Measurements from ENCODE around the gene C3orf22. TPM values are rescaled to one million over a fixed set of nuclear protein-coding genes. Genes with fewer than 3 reads are reported as not detected.

C3orf22 gene
- total RNA-seq, 3 donors from 2014 or later (not counting 1 experiment from before 2014, with no cell fraction given) = not detected

- Histone ChIP-seq H3K9me3 (ENCODE audit: control insufficient read depth, insufficient read depth, low read length) (no peaks in the 10 kb centered on the region), H3K36me3 (ENCODE audit: control insufficient read depth, insufficient read depth, low read length) (no peaks in the 10 kb centered on the region), H3K27me3 (ENCODE audit: control insufficient read depth, insufficient read depth, low read length) (no peaks in the 10 kb centered on the region), H3K4me1 (ENCODE audit: control insufficient read depth, insufficient read depth, low read length) (no peaks in the 10 kb centered on the region), H3K4me3 (ENCODE audit: low read length) (no peak overlapping the region), H3K27ac (ENCODE audit: low read length) (no peak overlapping the region)
- no peak for DNase-seq
- no peak for ATAC-seq
- H3K4me1 Mint-ChIP-seq = no peaks in the 10 kb centered on the region
- intact Hi-C loops (cut with micrococcal nuclease) = no loop called here
- H3K4me3 Mint-ChIP-seq = no peak overlapping the region
- no peaks in the 10 kb centered on the region for H3K9me3 Mint-ChIP-seq
- peaks cover 11 to 25% of the 10 kb centered on the region in 2 donors for H3K27me3 Mint-ChIP-seq (ENCODE audit: low read depth in 2 of 2)
- H3K27ac Mint-ChIP-seq = no peak overlapping the region
- H3K36me3 Mint-ChIP-seq = no peaks in the 10 kb centered on the region
- 84% methylated on average over 4 of the region's 4 CpGs for WGBS (ENCODE audit: insufficient coverage)
- no peak for TF ChIP-seq CTCF (IDR thresholded peaks at IDR 0.05)
These were observed 23.6 kb upstream of the C3orf22 start for GRCh38 chr3:126582311-126582710.

- DNase-seq (no peak), ATAC-seq (no peak)
- Mint-ChIP-seq H3K9me3 (no peaks in the 10 kb centered on the region), H3K4me3 (no peak overlapping the region), H3K36me3 (no peaks in the 10 kb centered on the region), H3K27ac (no peak overlapping the region), H3K4me1 (no peaks in the 10 kb centered on the region), H3K27me3 (ENCODE audit: low read depth in 2 of 2) (peaks cover 11 to 18% of the 10 kb centered on the region in 2 donors)
- Histone ChIP-seq H3K4me1 (ENCODE audit: control insufficient read depth, insufficient read depth, low read length) (no peaks in the 10 kb centered on the region), H3K4me3 (ENCODE audit: low read length) (no peak overlapping the region), H3K36me3 (ENCODE audit: control insufficient read depth, insufficient read depth, low read length) (no peaks in the 10 kb centered on the region), H3K9me3 (ENCODE audit: control insufficient read depth, insufficient read depth, low read length) (no peaks in the 10 kb centered on the region), H3K27me3 (ENCODE audit: control insufficient read depth, insufficient read depth, low read length) (no peaks in the 10 kb centered on the region), H3K27ac (ENCODE audit: low read length) (no peak overlapping the region)
- 83% methylated on average over 1 of the region's 2 CpGs for WGBS (ENCODE audit: insufficient coverage)
- intact Hi-C loops (cut with micrococcal nuclease) = no loop called here
- TF ChIP-seq CTCF (IDR thresholded peaks at IDR 0.05) = no peak
These were observed 22.8 kb upstream of the C3orf22 start for GRCh38 chr3:126581569-126581968.

- intact Hi-C loops (cut with micrococcal nuclease) = no loop called here
- WGBS (ENCODE audit: insufficient coverage) = 94% methylated on average over 4 of the region's 5 CpGs
- no peaks in the 10 kb centered on the region for H3K4me1 ChIP-seq (ENCODE audit: control insufficient read depth, insufficient read depth, low read length)
- no peaks in the 10 kb centered on the region for H3K36me3 ChIP-seq (ENCODE audit: control insufficient read depth, insufficient read depth, low read length)
- Mint-ChIP-seq H3K27me3 (ENCODE audit: low read depth in 2 of 2) (peaks cover 11 to 16% of the 10 kb centered on the region in 2 donors), H3K27ac (no peak overlapping the region), H3K36me3 (no peaks in the 10 kb centered on the region), H3K4me1 (no peaks in the 10 kb centered on the region), H3K4me3 (no peak overlapping the region), H3K9me3 (no peaks in the 10 kb centered on the region)
- H3K4me3 ChIP-seq (ENCODE audit: low read length) = no peak overlapping the region
- H3K9me3 ChIP-seq (ENCODE audit: control insufficient read depth, insufficient read depth, low read length) = no peaks in the 10 kb centered on the region
- TF ChIP-seq CTCF (IDR thresholded peaks at IDR 0.05) = no peak
- no peak for DNase-seq
- no peak for ATAC-seq
- no peak overlapping the region for H3K27ac ChIP-seq (ENCODE audit: low read length)
- H3K27me3 ChIP-seq (ENCODE audit: control insufficient read depth, insufficient read depth, low read length) = no peaks in the 10 kb centered on the region
These were observed 22.0 kb upstream of the C3orf22 start for GRCh38 chr3:126580746-126581145.

- WGBS (ENCODE audit: insufficient coverage) = 88% methylated on average over 7 of the region's 7 CpGs
- Histone ChIP-seq H3K27ac (ENCODE audit: low read length) (no peak overlapping the region), H3K4me1 (ENCODE audit: control insufficient read depth, insufficient read depth, low read length) (no peaks in the 10 kb centered on the region), H3K9me3 (ENCODE audit: control insufficient read depth, insufficient read depth, low read length) (no peaks in the 10 kb centered on the region), H3K4me3 (ENCODE audit: low read length) (no peak overlapping the region), H3K27me3 (ENCODE audit: control insufficient read depth, insufficient read depth, low read length) (no peaks in the 10 kb centered on the region), H3K36me3 (ENCODE audit: control insufficient read depth, insufficient read depth, low read length) (no peaks in the 10 kb centered on the region)
- Mint-ChIP-seq H3K4me1 (no peaks in the 10 kb centered on the region), H3K27me3 (ENCODE audit: low read depth in 2 of 2) (peaks cover 11 to 20% of the 10 kb centered on the region in 2 donors), H3K4me3 (no peak overlapping the region), H3K27ac (no peak overlapping the region), H3K9me3 (no peaks in the 10 kb centered on the region), H3K36me3 (no peaks in the 10 kb centered on the region)
- no peak for ATAC-seq
- no peak for DNase-seq
- intact Hi-C loops (cut with micrococcal nuclease) = no loop called here
- no peak for TF ChIP-seq CTCF (IDR thresholded peaks at IDR 0.05)
These were observed 20.0 kb upstream of the C3orf22 start for GRCh38 chr3:126578702-126579101.
